OCI-LY3 (cell line): Measurements from ENCODE around the gene HSF4.

Experiments
- CTCF ChIP-seq: fragments of 200-600, 300-600 bp; sonication (generic); IDR thresholded peaks from 2 replicates; pipeline ENCODE4 v1.5.1; 2014; ENCODE audit warnings: antibody characterized with exemption, low read length, low read depth
- EZH2phosphoT487 ChIP-seq: fragments of 200-600 bp; shearing (Covaris generic); IDR thresholded peaks from 2 replicates; pipeline ENCODE4 v1.6.1; 2018; ENCODE audit warnings: antibody characterized with exemption, mixed run types, low read depth

DNA sequence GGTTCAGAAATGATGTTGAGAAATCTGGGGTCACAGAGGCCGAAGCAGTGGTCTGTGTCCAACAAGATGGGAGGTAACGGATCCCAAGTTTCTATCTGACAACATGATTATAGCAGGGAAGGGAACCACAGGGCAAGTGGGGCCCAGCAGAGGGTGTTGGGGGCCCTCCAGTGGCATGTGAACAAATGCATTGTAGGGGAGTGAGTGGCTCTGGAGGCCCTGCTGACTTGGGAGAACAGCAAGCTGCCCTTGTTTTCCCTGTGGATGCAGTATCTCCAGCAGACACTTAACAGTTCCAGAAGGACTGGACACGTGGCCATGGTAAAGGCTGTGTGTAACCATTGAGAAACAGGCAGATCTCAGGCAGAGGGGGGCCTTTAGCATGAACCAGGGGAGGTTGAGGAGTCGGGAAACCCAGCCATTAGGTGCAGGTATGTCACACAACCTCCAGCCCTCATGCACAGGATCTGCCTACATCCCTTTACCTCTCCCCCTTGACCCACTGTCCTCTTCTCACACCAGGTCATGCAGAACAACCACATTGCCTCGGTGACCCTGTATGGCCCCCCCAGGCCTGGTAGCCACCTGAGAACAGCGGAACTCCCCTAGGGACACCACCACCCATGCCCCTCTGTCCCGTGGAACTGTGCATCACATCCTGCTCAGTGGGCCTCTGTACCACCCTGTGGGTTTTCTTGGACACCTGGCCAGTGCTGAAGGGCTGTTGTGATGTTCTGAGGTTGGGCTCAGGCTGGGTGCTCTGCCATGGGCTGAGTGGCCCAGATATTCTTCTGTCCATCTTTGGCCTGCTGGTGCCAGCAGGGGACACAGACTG is 17.8 kb upstream of the HSF4 start:
- TF ChIP-seq CTCF: peak; percentile 6; the same call in 1 of the 2 replicates
- no peak for TF ChIP-seq EZH2phosphoT487
